Astrocyte (in vitro differentiated cells and primary cell): ENCODE results near the gene PIP4K2A. TPM values are rescaled to one million over a fixed set of nuclear protein-coding genes. Genes with fewer than 3 reads are reported as not detected.

ENCODE experiments used
- DNase-seq: peaks from one replicate; pipeline ENCODE4 v3.0.0-alpha.2; 2010; ENCODE audit warnings: low read depth
- FAIRE-seq: peaks from 2 replicates; lab custom pipeline; 2011; peaks lifted over from hg19 to GRCh38; lab: Jason Lieb, UNC
- H2AFZ ChIP-seq: 2 replicates; pipeline ENCODE4 v1.6.0; 2012; ENCODE audit warnings: low read depth, low read length, inconsistent platforms
- H3K27ac ChIP-seq: 2 replicates; pipeline ENCODE4 v1.5.1; 2011; ENCODE audit warnings: low read depth, low read length, inconsistent platforms
- H3K27me3 ChIP-seq: 2 replicates; pipeline ENCODE4 v1.6.0; 2011; ENCODE audit warnings: low read length, inconsistent platforms; ENCODE audit not compliant: insufficient read depth
- H3K36me3 ChIP-seq: 2 replicates; pipeline ENCODE4 v1.5.1; 2011; ENCODE audit warnings: low read length, inconsistent platforms; ENCODE audit not compliant: insufficient read depth
- H3K4me1 ChIP-seq: 2 replicates; pipeline ENCODE4 v1.5.1; 2011; ENCODE audit warnings: low read length, inconsistent platforms; ENCODE audit not compliant: insufficient read depth
- H3K4me2 ChIP-seq: 2 replicates; pipeline ENCODE4 v1.6.0; 2012; ENCODE audit warnings: low read length, inconsistent platforms
- H3K4me3 ChIP-seq: 2 replicates; pipeline ENCODE4 v1.5.1; 2011; ENCODE audit warnings: low read depth, mild to moderate bottlenecking, low read length, inconsistent platforms; ENCODE audit not compliant: insufficient read depth
- H3K79me2 ChIP-seq: 2 replicates; pipeline ENCODE4 v1.6.0; 2012; ENCODE audit warnings: mild to moderate bottlenecking, low read length, inconsistent platforms; ENCODE audit not compliant: insufficient read depth
- H3K9ac ChIP-seq: 2 replicates; pipeline ENCODE4 v1.6.0; 2012; ENCODE audit warnings: mild to moderate bottlenecking, low read length, inconsistent platforms
- H3K9me3 ChIP-seq: 2 replicates; pipeline ENCODE4 v1.5.1; 2012; ENCODE audit warnings: low read depth, mild to moderate bottlenecking, low read length, inconsistent platforms; ENCODE audit not compliant: insufficient read depth
- H4K20me1 ChIP-seq: 2 replicates; pipeline ENCODE4 v1.6.0; 2012; ENCODE audit warnings: low read length, inconsistent platforms; ENCODE audit not compliant: insufficient read depth
- H3K27ac Mint-ChIP-seq: one replicate; pipeline ENCODE4 v1.8.0; 2021; ENCODE audit warnings: mild to moderate bottlenecking, mixed read lengths; ENCODE audit not compliant: unreplicated experiment
- H3K27me3 Mint-ChIP-seq: one replicate; pipeline ENCODE4 v1.8.0; 2021; ENCODE audit warnings: low read depth, mixed read lengths; ENCODE audit not compliant: unreplicated experiment
- H3K36me3 Mint-ChIP-seq: one replicate; pipeline ENCODE4 v1.8.0; 2021; ENCODE audit warnings: low read depth, mixed read lengths; ENCODE audit not compliant: unreplicated experiment
- H3K4me1 Mint-ChIP-seq: one replicate; pipeline ENCODE4 v1.8.0; 2021; ENCODE audit warnings: low read depth, mixed read lengths; ENCODE audit not compliant: unreplicated experiment
- H3K4me3 Mint-ChIP-seq: one replicate; pipeline ENCODE4 v1.8.0; 2021; ENCODE audit warnings: mild to moderate bottlenecking, moderate library complexity, mixed read lengths; ENCODE audit not compliant: unreplicated experiment
- H3K9me3 Mint-ChIP-seq: one replicate; pipeline ENCODE4 v1.8.0; 2021; ENCODE audit warnings: mild to moderate bottlenecking, mixed read lengths; ENCODE audit not compliant: unreplicated experiment
- EZH2 ChIP-seq: IDR thresholded peaks from 2 replicates; pipeline ENCODE4 v1.6.1; 2012; ENCODE audit warnings: mild to moderate bottlenecking, low read length, inconsistent platforms; ENCODE audit not compliant: insufficient read depth
- total RNA-seq: library from RNA; stranded (reverse); gene quantifications from 2 replicates; pipeline ENCODE4 v1.2.1, GENCODE V29; 2021
- TF ChIP-seq, protein P1 (sequence below): IDR thresholded peaks from 2 replicates; pipeline ENCODE4 v1.5.1; 2011; ENCODE audit warnings: low read depth, mild to moderate bottlenecking, inconsistent platforms, low read length, moderate library complexity; ENCODE audit not compliant: insufficient read depth

Gene PIP4K2A
- total RNA-seq, 1 donor from 2014 or later = 36.8 TPM

DNA sequence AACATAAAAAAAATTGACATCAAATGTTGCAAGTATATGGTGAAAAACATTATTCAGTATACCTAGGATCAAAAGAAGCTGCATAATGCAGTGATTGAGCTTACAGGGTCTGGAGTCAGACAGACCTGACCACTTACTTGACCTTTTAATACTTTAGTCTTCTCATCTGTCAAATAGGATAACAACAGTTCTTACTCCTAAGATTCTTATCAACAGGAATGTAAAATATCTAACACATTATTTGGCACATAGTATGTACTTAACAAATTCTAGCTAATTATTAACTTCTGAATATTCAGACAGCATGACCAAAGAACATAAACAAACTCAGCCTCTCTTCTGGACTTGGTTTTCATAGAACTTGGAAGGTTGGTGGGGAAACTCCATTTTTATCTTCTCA is 45.6 kb upstream of the PIP4K2A start:
- Histone ChIP-seq H4K20me1 (no peaks in the 10 kb centered on the region), H2AFZ (no peak overlapping the region), H3K4me3 (no peak overlapping the region), H3K79me2 (no peaks in the 10 kb centered on the region), H3K4me1 (no peaks in the 10 kb centered on the region), H3K9me3 (no peaks in the 10 kb centered on the region), H3K9ac (no peak overlapping the region), H3K4me2 (no peak overlapping the region), H3K27ac (no peak overlapping the region), H3K27me3 (no peaks in the 10 kb centered on the region), H3K36me3 (no peaks in the 10 kb centered on the region)
- Mint-ChIP-seq H3K36me3 (no peaks in the 10 kb centered on the region), H3K4me3 (no peak overlapping the region), H3K4me1 (no peaks in the 10 kb centered on the region), H3K27me3 (peaks cover 3% of the 10 kb centered on the region), H3K27ac (no peak overlapping the region), H3K9me3 (no peaks in the 10 kb centered on the region)
- TF ChIP-seq, protein P1, sequence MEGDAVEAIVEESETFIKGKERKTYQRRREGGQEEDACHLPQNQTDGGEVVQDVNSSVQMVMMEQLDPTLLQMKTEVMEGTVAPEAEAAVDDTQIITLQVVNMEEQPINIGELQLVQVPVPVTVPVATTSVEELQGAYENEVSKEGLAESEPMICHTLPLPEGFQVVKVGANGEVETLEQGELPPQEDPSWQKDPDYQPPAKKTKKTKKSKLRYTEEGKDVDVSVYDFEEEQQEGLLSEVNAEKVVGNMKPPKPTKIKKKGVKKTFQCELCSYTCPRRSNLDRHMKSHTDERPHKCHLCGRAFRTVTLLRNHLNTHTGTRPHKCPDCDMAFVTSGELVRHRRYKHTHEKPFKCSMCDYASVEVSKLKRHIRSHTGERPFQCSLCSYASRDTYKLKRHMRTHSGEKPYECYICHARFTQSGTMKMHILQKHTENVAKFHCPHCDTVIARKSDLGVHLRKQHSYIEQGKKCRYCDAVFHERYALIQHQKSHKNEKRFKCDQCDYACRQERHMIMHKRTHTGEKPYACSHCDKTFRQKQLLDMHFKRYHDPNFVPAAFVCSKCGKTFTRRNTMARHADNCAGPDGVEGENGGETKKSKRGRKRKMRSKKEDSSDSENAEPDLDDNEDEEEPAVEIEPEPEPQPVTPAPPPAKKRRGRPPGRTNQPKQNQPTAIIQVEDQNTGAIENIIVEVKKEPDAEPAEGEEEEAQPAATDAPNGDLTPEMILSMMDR = no peak
- no peak for TF ChIP-seq EZH2
- FAIRE-seq (no peak), DNase-seq (no peak)

DNA sequence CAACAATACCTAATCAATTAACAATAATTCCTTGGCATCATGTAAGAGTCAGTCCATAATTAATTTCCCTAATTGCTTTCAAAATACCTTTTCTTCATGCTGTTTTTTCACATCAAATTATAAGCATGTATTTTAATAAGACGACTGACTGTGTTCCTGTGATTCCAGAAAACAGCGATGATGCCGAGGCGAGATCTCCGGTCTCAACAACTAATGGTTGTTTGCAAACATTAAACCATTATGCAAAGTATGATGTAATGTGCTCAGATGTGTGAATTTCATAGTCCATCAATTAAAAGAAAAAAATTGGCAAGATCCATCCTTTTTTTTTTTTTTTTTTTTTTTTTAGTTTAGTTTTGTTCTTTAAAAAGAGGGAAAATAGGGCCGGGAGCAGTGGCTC is 44.5 kb upstream of the PIP4K2A start:
- Histone ChIP-seq H4K20me1 (no peaks in the 10 kb centered on the region), H3K36me3 (no peaks in the 10 kb centered on the region), H3K4me2 (no peak overlapping the region), H3K27me3 (no peaks in the 10 kb centered on the region), H3K4me3 (no peak overlapping the region), H2AFZ (no peak overlapping the region), H3K4me1 (no peaks in the 10 kb centered on the region), H3K9me3 (no peaks in the 10 kb centered on the region), H3K9ac (no peak overlapping the region), H3K79me2 (no peaks in the 10 kb centered on the region), H3K27ac (no peak overlapping the region)
- Mint-ChIP-seq H3K27me3 (no peaks in the 10 kb centered on the region), H3K27ac (no peak overlapping the region), H3K4me1 (no peaks in the 10 kb centered on the region), H3K4me3 (no peak overlapping the region), H3K9me3 (no peaks in the 10 kb centered on the region), H3K36me3 (no peaks in the 10 kb centered on the region)
- TF ChIP-seq, protein P1 = no peak
- no peak for TF ChIP-seq EZH2
- no peak for FAIRE-seq
- DNase-seq = no peak

DNA sequence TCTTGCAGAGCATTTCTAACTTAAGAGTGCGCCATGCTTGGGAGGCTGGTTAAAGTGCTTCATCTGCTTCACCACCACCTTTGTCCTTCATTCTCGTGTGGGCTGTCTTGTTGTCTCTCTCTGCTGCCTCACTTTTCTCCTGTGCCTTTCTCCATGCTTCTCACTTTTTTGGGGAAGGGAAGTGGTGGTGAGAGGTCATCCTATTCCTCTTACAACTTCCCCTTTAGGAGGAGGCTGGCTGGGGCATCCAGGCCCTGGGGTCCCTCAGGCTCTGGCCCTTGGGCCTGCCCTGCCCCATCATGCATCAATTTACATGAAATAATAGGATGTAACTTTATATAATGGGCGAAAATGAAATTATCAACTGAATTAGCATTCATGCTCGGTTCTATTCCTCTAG is 39.9 kb upstream of the PIP4K2A start:
- no peaks in the 10 kb centered on the region for H3K79me2 ChIP-seq
- no peak overlapping the region for H3K9ac ChIP-seq
- no peak overlapping the region for H3K27ac Mint-ChIP-seq
- H3K9me3 Mint-ChIP-seq = no peaks in the 10 kb centered on the region
- H3K4me1 ChIP-seq = no peaks in the 10 kb centered on the region
- no peak overlapping the region for H2AFZ ChIP-seq
- H3K9me3 ChIP-seq = no peaks in the 10 kb centered on the region
- DNase-seq (no peak), FAIRE-seq (no peak)
- no peaks in the 10 kb centered on the region for H4K20me1 ChIP-seq
- H3K4me1 Mint-ChIP-seq = no peaks in the 10 kb centered on the region
- no peaks in the 10 kb centered on the region for H3K36me3 ChIP-seq
- no peaks in the 10 kb centered on the region for H3K36me3 Mint-ChIP-seq
- no peak overlapping the region for H3K4me3 Mint-ChIP-seq
- no peak overlapping the region for H3K27ac ChIP-seq
- peaks cover 2% of the 10 kb centered on the region for H3K27me3 Mint-ChIP-seq
- no peaks in the 10 kb centered on the region for H3K27me3 ChIP-seq
- no peak overlapping the region for H3K4me3 ChIP-seq
- TF ChIP-seq, protein P1 = no peak
- TF ChIP-seq EZH2 = no peak
- no peak overlapping the region for H3K4me2 ChIP-seq
